AG20443 (cell line): ENCODE measurements around the gene KIR2DL4.
"Not testable (repeated sequence)": the region's sequence is repeated elsewhere in the genome, so short reads cannot be mapped to it uniquely, and the experiment has no call there.

Experiments used
- DNase-seq: peaks from one replicate; pipeline ENCODE4 v3.0.0; 2012; ENCODE audit warnings: low spot score, mixed read lengths

Gene KIR2DL4

DNA sequence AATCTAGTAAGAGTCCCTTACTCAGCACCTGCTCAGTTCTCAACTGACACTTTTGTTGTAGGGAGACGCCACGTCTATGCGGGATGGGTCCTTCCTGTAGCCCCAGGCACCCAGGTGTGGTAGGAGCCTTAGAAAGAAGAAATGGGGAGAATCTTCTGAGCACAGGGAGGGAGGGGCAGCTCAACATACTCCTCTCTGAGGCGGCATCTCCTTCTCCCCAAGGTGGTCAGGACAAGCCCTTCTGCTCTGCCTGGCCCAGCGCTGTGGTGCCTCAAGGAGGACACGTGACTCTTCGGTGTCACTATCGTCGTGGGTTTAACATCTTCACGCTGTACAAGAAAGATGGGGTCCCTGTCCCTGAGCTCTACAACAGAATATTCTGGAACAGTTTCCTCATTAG lies 1.2 kb downstream of the KIR2DL4 start:
- DNase-seq: no peak

DNA sequence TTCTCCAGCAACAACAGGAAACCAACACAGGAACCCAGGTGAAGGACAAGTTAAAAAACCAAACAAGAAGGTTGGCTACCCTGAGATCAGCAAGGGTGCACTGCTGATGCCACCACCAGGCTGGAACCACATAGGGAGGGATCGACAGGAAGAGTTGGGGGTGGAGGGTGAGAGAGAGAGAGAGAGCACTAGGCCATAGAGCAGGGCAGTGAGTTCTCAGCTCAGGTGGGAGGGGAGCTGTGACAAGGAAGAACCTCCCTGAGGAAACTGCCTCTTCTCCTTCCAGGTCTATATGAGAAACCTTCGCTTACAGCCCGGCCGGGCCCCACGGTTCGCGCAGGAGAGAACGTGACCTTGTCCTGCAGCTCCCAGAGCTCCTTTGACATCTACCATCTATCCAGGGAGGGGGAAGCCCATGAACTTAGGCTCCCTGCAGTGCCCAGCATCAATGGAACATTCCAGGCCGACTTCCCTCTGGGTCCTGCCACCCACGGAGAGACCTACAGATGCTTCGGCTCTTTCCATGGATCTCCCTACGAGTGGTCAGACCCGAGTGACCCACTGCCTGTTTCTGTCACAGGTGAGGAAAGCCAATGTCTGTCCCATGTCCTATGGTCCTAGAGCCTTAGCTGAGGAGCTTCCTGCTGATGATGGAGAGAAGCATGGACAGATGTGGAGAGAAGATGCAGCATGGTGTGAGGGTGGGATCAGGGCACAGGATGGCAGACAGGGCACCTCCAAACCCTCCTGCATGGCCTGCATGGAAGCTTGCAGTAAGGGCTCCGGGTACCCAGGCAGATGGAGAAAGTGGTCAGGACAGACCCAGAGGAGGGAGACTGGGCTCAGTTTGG lies 2.5 kb downstream of the KIR2DL4 start:
- DNase-seq: no peak

DNA sequence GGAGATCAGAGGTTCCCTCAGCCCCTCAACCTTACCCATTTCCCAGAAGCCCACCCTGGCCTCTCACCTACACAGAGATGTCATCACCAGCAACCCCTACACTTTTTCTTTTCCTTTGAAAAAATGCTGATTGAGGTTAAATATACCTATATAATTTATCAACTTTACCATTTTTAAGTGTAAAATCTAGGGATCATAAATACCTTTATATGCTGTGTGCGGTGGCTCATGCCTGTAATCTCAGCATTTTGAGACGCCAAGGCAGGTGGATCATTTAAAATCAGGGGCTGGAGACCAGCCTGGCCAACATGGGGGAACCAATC lies 3.1 kb downstream of the KIR2DL4 start:
- DNase-seq: no peak

DNA sequence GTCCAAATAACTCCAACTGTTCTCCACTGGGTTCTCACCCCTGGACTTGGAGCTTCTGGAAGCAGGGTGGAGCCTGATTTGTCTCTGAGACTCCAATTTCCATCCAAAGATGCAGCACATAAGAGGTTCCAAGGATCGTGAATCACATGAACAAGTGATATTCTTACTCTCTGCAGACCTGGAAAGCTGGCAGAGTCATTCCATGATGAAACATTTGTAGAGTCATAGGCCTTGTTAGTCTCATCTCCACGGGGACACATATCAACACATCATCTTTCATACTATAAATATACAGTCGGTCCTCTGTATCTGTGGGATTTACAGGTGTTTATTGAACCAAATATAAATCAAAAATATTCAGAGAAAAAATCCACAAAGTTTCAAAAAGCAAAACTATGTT lies 11.2 kb downstream of the KIR2DL4 start:
- not testable (repeated sequence) for DNase-seq

DNA sequence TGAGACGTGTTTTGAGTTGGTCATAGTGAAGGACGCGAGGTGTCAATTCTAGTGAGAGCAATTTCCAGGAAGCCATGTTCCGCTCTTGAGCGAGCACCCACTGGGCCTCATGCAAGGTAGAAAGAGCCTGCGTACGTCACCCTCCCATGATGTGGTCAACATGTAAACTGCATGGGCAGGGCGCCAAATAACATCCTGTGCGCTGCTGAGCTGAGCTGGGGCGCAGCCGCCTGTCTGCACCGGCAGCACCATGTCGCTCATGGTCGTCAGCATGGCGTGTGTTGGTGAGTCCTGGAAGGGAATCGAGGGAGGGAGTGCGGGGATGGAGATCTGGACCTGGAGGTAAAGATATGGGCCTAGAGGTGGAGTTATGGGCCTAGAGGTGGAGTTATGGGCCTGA lies 12.8 kb downstream of the KIR2DL4 start, which contains the start of gene KIR3DL1:
TSS of gene KIR3DL1 (plus strand) at position 218 of the 400 bp plus-strand sequence.
- DNase-seq: not testable (repeated sequence)

DNA sequence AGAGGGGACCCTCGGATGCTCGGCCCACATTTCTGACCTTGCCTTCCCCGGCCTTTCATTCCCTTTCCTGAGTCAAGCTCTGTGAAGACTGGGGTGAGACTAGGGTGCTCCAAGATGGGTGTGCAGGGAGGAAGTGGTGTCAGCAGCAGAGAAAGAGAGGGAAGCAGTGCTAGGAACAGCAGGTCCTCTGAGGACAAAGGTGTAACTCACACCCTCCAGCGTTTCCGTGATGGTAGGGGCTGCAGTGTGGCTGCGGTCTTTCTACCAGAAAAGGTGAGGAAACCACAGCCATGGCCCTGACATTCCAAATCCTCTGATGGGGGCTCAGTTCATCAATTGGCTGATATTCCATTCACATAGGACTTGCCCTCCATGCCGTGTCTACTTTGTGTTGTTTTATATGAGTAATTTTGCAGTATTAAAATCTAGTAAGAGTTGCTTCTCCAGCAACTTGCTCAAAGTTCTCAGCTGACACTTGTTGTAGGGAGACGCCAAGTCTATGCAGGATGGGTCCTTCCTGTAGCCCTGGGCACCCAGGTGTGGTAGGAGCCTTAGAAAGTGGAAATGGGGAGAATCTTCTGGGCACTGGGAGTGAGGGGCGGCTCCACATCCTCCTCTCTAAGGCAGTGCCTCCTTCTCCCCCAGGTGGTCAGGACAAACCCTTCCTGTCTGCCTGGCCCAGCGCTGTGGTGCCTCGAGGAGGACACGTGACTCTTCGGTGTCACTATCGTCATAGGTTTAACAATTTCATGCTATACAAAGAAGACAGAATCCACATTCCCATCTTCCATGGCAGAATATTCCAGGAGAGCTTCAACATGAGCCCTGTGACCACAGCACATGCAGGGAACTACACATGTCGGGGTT lies 14.5 kb downstream of the KIR2DL4 start:
- DNase-seq: no peak

DNA sequence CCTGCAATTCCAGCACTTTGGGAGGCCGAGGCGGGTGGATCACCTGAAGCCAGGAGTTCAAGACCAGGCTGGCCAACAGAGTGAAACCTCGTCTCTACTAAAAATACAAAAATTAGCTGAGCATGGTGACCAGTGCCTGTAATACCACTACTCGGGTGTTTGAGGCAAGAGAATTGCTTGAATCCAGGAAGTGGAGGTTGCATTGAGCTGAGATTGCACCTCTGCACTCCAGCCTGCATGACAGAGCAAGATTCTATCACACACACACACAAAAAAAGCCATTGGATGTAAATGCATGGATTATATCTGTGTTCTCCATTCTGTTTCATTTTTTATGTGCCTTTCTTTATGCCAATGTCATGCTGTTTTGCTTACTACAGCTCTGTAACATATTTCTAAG lies 21.0 kb downstream of the KIR2DL4 start:
- not testable (repeated sequence) for DNase-seq

DNA sequence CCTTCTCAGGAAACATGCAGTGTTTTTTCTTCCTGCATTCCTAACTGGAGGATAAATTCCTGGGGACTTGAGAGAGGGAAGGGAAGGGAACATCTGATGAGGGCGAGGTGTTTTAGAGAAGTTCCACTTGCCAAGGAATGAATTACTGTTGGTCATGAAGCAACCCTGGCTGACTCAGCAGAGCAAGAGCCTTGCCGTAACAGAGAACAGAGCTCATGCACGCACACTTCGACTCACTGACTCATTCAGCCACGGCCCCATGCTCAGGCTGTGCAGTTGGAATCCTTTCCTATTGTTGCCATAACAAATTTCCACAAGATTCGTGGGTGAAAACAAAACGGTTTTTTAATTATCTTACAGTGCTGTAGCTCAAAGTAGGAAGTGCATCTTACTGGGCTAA lies 21.9 kb downstream of the KIR2DL4 start:
- DNase-seq: not testable (repeated sequence)

DNA sequence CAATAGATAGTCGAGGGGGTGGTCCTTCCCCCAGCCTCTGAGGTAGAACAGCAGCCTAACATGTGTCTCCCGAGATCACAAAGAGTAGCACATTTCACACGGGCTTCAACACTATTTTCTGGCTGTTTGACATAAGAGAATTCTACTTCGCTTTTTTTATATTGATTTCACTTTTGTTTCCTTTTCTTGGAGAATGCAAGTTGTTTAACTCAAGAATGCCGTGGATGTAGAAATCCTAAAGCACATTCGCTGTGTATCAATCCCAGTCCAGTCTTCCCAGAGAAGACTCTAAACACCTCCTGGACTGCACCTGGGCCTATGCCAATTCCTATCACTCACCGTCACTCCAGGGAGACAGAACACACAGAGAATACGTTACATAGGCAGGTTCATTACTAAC lies 24.7 kb downstream of the KIR2DL4 start:
- not testable (repeated sequence) for DNase-seq

DNA sequence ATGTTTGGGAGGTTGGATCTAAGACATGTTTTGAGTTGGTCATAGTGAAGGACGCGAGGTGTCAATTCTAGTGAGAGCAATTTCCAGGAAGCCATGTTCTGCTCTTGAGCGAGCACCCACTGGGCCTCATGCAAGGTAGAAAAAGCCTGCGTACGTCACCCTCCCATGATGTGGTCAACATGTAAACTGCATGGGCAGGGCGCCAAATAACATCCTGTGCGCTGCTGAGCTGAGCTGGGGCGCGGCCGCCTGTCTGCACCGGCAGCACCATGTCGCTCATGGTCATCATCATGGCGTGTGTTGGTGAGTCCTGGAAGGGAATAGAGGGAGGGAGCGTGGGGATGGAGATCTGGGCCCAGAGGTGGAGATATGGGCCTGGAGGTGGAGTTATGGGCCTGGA lies 29.1 kb downstream of the KIR2DL4 start, which contains the start of gene KIR2DS4:
TSS of gene KIR2DS4 (plus strand) at position 181 of the 400 bp plus-strand sequence.
- DNase-seq: not testable (repeated sequence)

DNA sequence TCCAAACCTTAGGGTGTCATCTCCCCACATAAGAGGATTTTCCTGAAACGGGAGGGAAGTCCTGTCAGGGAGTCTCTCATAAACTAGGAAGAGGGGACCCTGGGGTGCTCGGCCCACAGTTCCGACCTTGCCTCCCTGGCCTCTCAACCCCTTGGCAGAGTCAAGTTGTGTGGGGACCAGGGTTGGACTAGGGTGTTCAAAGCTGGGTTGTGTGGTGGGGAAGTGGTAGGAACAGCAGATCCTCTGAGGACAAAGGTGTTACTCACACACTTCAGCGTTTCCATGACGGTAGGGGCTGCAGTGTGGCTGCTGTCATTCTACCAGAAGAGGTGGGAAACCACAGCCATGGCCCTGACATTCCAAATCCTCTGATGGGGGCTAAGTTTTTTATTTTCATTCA lies 31.7 kb downstream of the KIR2DL4 start:
- not testable (repeated sequence) for DNase-seq

DNA sequence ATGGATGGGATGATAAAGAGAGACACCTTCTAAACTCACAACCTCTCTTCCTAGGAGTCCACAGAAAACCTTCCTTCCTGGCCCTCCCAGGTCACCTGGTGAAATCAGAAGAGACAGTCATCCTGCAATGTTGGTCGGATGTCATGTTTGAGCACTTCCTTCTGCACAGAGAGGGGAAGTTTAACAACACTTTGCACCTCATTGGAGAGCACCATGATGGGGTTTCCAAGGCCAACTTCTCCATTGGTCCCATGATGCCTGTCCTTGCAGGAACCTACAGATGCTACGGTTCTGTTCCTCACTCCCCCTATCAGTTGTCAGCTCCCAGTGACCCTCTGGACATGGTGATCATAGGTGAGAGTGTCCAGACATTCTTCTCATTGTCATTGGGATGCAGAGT lies 34.1 kb downstream of the KIR2DL4 start:
- DNase-seq: not testable (repeated sequence)

DNA sequence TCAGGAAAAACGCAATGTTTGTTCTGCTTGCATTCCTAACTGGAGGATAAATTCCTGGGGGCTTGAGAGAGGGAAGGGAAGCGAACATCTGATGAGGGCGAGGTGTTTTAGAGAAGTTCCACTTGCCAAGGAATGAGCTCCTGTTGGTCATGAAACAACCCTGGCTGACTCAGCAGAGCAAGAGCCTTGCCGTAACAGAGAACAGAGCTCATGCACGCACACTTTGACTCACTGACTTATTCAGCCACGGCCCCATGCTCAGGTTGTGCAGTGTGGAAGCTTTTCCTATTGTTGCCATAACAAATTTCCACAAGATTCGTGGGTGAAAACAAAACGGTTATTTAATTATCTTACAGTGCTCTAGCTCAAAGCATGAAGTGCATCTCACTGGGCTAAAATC lies 39.8 kb downstream of the KIR2DL4 start:
- DNase-seq: not testable (repeated sequence)

DNA sequence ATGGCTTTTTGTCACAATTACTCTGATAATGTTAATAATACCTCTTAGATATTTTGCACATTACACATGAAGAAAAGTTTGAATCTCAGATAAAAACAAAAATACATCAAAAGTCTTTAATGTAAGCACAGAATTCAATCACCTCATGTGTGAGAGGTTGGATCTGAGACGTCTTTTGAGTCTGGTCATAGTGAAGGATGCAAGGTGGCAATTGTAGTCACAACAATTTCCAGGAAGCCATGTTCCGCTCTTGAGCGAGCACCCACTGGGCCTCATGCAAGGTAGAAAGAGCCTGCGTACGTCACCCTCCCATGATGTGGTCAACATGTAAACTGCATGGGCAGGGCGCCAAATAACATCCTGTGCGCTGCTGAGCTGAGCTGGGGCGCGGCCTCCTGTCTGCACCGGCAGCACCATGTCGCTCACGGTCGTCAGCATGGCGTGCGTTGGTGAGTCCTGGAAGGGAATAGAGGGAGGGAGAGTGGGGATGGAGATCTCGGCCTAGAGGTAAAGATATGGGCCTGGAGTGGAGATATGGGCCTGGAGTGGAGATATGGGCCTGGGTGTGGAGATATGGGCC lies 46.7 kb downstream of the KIR2DL4 start, which contains the start of gene KIR3DL2:
TSS of gene KIR3DL2 (plus strand) at position 383 of the 580 bp plus-strand sequence. CDS start at position 416, 33 bp downstream.
- not testable (repeated sequence) for DNase-seq

DNA sequence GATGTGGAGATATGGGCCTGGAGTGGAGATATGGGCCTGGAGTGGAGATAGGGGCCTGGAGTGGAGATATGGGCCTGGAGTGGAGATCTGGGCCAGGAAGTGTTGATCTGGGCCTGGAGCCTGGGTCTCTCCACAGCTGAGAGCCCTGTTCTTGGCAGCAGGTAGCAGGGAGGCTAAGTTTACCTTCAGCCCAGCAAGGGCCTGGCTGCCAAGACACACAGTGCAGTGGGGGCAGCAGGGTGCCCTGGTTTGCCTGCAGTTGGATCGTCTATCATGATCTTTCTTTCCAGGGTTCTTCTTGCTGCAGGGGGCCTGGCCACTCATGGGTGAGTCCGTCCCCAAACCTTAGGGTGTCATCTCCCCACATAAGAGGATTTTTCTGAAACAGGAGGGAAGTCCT lies 47.5 kb downstream of the KIR2DL4 start:
- no peak for DNase-seq

DNA sequence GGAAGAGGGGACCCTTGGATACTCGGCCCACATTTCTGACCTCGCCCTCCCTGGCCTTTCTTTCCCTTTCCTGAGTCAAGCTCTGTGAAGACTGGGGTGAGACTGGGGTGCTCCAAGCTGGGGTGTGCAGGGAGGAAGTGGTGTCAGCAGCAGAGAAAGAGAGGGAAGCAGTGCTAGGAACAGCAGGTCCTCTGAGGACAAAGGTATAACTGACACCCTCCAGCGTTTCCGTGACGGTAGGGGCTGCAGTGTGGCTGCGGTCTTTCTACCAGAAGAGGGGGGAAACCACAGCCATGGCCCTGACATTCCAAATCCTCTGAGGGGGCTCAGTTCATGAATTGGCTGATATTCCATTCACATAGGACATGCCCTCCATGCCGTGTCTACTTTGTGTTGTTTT lies 47.9 kb downstream of the KIR2DL4 start:
- no peak for DNase-seq

DNA sequence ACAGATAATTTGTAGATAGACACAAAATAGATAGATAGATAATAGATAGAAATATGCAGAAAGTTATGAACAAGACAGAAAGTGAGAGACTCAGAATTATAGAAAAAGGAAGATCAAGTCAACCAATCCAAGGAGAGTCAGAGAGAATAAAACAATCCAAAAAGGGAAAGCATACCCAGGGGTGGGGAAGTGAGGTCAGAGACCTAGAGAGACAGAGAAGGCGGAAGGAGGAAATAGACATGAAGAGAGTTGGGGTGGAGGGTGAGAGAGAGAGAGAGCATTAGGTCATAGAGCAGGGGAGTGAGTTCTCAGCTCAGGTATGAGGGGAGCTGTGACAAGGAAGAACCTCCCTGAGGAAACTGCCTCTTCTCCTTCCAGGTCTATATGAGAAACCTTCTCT lies 51.8 kb downstream of the KIR2DL4 start:
- not testable (repeated sequence) for DNase-seq

DNA sequence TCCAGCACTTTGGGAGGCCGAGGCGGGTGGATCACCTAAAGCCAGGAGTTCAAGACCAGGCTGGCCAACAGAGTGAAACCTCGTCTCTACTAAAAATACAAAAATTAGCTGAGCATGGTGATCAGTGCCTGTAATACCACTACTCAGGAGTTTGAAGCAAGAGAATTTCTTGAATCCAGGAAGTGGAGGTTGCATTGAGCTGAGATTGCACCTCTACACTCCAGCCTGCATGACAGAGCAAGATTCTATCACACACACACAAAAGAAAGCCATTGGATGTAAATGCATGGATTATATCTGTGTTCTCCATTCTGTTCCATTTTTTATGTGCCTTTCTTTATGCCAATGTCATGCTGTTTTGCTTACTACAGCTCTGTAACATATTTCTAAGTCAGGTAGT lies 55.1 kb downstream of the KIR2DL4 start:
- not testable (repeated sequence) for DNase-seq

DNA sequence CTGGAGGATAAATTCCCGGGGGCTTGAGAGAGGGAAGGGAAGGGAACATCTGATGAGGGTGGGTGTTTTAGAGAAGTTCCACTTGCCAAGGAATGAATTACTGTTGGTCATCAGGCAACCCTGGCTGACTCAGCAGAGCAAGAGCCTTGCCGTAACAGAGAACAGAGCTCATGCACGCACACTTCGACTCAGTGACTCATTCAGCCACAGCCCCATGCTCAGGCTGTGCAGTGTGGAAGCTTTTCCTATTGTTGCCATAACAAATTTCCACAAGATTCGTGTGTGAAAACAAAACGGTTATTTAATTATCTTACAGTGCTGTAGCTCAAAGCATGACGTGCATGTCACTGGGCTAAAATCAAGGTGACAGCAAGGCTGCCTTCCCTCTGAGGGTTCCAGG lies 56.0 kb downstream of the KIR2DL4 start:
- DNase-seq: not testable (repeated sequence)

DNA sequence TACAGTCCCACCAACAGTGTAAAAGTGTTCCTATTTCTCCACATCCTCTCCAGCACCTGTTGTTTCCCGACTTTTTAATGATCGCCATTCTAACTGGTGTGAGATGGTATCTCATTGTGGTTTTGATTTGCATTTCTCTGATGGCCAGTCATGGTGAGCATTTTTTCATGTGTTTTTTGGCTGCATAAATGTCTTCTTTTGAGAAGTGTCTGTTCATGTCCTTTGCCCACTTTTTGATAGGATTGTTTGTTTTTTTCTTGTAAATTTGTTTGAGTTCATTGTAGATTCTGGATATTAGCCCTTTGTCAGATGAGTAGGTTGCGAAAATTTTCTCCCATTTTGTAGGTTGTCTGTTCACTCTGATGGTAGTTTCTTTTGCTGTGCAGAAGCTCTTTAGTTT lies 60.0 kb downstream of the KIR2DL4 start:
- DNase-seq: not testable (repeated sequence)
